ENCODE measurements around the gene COG8.
A peak's percentile ranks its signal among the peaks of the same experiment; 100 is the strongest.

COG8 gene

DNA sequence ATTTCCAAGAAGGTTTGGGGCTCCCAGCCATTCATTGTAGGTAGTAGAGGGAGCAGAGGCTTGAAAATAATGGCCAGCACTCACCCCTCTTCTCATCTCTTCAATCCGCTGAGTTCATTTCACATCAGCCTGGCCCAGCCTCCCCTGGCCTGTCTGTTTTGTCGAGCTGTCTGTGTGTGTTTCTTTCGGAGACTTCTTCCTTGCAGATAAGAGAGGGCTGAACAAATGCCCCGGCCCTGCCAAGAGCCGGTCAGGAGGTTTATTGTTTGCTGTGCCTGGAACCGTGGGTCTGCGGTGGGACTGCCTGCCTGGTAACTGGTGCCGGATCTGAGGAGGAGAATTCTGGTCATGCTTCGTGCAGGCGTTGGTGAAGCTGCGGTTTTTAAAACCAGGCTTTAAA lies 24.8 kb downstream of the COG8 start:
- no peak for DNase-seq (ENCODE audit: low read depth)
- TF ChIP-seq, protein P1, sequence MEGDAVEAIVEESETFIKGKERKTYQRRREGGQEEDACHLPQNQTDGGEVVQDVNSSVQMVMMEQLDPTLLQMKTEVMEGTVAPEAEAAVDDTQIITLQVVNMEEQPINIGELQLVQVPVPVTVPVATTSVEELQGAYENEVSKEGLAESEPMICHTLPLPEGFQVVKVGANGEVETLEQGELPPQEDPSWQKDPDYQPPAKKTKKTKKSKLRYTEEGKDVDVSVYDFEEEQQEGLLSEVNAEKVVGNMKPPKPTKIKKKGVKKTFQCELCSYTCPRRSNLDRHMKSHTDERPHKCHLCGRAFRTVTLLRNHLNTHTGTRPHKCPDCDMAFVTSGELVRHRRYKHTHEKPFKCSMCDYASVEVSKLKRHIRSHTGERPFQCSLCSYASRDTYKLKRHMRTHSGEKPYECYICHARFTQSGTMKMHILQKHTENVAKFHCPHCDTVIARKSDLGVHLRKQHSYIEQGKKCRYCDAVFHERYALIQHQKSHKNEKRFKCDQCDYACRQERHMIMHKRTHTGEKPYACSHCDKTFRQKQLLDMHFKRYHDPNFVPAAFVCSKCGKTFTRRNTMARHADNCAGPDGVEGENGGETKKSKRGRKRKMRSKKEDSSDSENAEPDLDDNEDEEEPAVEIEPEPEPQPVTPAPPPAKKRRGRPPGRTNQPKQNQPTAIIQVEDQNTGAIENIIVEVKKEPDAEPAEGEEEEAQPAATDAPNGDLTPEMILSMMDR (IDR thresholded peaks at IDR 0.05; ENCODE audit: insufficient read depth, low read depth, low read length, missing control alignments) = no peak
- no peak overlapping the region for H3K4me3 ChIP-seq (ENCODE audit: low read length)

DNA sequence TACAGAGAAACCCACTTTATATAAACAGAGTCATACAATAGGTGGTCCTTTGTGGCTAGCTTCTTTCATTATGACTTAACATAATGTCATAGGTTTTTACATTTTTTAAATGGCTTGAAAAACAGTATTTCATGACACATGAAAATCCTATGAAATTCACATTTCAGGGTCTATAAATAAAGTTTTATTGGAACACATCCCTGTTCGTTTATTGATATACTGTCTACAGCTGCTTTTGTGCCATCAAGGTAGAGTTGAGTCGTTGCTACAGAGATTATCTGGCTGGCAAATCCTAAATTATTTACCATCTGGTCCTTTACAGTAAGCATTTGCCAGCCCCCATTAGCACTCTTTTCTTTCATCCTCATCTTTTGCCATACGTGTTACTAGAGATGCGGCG lies 25.9 kb downstream of the COG8 start:
- H3K4me3 ChIP-seq (ENCODE audit: low read length) = no peak overlapping the region
- no peak for DNase-seq (ENCODE audit: low read depth)
- TF ChIP-seq, protein P1 (IDR thresholded peaks at IDR 0.05; ENCODE audit: insufficient read depth, low read depth, low read length, missing control alignments) = no peak

DNA sequence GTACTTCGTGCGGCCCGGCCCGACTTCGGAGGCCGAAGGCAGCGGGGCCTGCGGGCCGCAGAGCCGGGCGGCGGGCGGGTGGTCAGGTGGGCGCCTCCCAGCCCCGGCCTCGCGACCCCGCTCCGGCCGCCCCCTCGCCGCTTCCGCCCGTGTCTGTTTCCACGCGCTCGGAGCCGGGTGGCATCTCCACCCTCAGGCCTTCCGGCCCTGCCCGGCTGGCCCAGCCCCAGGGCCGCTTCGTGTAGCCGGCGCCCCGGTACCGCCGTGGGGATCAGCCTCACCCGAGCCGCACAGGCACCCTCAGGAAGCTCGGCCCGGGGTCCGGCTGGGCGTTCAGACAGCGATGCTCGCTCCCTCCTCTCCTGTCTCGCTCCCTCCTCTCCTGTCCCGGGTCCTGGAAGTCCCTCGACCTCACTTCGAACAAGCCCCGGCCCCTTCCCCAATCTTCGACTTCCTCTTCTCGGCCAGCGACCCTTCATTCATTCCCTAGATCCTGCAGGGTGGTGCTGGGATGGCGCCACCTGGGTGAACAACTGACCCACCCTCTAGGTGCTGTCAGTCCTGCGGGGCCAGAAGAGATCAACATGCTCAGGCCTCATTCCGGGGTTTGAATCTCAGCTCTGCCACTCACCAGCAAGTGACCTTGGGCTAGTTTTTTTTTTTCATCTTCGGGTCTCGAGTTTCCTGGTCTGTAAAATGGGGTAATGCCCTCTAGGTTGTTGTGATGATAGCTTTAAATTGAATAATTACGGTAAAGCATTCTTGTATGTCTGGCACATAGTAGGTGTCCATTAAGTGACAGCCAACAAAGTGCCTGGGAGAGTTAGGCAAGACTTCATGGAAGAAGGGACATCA lies 27.6 kb downstream of the COG8 start:
- TF ChIP-seq, protein P1 (IDR thresholded peaks at IDR 0.05; ENCODE audit: insufficient read depth, low read depth, low read length, missing control alignments) = peak; percentile 12
- peak; percentile 47 for DNase-seq (ENCODE audit: low read depth)
- H3K4me3 ChIP-seq (ENCODE audit: low read length) = peak overlapping the region; percentile 84

DNA sequence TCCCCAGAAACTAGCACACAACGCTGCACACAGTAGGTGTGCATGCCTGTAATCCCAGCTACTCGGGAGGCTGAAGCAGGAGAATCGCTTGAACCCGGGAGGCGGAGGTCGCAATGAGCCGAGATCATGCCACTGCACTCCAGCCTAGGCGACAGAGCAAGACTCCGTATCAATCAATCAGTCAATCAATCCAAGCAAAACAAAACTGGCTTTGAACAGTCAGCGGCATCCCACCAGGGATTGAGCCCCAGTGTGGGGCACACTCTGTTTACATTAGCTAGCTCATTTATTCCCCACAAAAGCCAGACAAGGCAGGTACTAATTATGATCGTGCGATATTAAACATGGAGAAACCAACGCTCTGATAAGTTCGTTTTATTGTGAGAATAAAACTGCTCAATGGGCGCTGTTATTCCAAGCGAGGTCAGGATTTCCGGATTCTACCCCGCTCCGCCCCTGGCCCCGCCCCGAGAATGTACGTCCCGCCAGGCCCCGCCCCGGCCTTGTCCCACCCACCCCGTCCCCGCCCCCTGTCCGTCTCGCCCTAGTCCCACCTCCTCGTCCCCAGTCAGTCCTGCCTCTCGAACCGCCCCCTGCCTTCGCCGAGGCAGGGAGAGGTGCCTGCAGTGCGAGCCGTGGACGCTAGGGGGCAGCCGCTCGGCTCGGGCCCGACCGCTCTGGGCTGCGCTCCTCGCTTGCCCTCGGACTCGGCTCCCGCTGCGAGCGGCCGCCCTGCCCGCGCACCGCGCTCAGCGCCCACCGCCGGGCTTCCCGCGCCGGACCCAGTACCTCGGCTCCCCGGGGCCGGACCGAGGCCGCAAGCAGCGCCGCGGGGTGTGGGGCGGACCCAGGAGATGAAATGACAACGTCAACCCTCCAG lies 28.5 kb downstream of the COG8 start, which contains the start of gene VPS4A:
Gene VPS4A, plus strand, starts transcription at position 698 of the 880 bp plus-strand sequence. Its CDS starts 162 bp downstream, at position 860.
- TF ChIP-seq, protein P1 (IDR thresholded peaks at IDR 0.05; ENCODE audit: insufficient read depth, low read depth, low read length, missing control alignments) = peak; percentile 69
- peak within 1 kb of the TSS; percentile 84 for H3K4me3 ChIP-seq (ENCODE audit: low read length)
- DNase-seq (ENCODE audit: low read depth) = peak; percentile 97

DNA sequence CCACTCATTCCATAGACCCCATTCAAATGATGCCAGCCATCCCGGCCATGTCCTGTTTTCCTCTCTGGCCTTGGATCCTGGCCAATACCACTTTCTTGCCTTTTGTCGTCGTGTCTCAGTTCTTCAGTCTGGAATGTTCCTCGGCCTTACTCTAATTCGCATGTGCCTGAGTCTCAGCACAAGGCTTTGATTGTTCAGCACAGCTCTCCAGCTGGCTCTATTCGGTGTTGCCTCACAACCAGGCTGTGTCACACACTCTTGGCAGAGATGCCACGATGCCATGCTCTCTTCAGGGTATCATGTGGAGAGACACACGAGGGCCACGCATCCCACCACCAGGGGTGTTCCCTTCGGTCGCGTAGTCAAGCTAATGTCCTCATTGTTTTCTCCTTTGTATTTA lies 30.0 kb downstream of the COG8 start:
- DNase-seq (ENCODE audit: low read depth) = no peak
- TF ChIP-seq, protein P1 (IDR thresholded peaks at IDR 0.05; ENCODE audit: insufficient read depth, low read depth, low read length, missing control alignments) = no peak
- H3K4me3 ChIP-seq (ENCODE audit: low read length) = no peak overlapping the region

DNA sequence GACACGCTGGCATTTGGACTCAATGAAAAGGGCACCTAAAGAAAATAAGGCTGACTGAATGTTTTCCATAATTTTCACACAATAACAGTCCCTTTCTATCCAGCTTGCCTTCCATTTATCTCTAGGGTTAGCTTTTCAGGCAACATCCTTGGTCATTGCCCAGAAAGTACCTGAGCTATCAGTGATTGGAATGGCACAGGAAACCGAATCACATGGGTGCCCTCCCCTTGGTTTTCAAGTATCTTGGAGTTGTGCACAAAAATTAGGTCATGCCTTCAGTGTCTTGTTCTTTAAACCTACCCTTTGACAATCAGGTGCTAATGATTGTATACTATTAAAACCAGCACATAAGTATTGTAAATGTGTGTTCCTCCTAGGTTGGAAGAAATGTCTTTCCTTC lies 31.5 kb downstream of the COG8 start:
- TF ChIP-seq, protein P1 (IDR thresholded peaks at IDR 0.05; ENCODE audit: insufficient read depth, low read depth, low read length, missing control alignments) = no peak
- DNase-seq (ENCODE audit: low read depth) = no peak
- H3K4me3 ChIP-seq (ENCODE audit: low read length) = no peak overlapping the region

All from epithelial cell of esophagus (primary cell).